Measurements from ENCODE around the gene THRB. TPM values are rescaled to one million over a fixed set of nuclear protein-coding genes. Genes with fewer than 3 reads are reported as not detected.

The THRB gene
- total RNA-seq, 6 donors from 2014 or later: 5.5 to 15.2 (median 12.0) TPM

DNA sequence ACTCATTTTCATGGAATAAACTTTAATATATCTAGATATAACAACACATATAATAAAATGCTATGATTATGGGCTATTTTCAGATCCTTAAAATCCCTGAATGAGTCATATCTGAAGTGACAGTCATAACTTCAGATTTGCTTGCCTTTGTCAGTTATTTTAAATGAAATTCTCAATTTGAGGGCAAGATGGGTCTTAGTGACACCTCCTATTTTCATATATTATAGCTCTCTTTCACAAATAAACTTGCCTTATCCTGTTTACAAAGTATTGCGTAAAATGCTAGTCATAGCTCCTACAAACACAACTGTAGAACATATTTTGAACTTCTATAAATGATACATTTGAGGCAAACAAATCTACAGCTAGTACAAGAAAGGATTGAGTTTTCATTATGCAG, 6.2 kb upstream of the THRB start:
- Histone ChIP-seq H3K27me3 (no peaks in the 10 kb centered on the region), H3K9me3 (no peaks in the 10 kb centered on the region), H3K27ac (no peak overlapping the region), H3K4me1 (peaks cover 0 to 10% (median 6%) of the 10 kb centered on the region in 4 donors), H3K36me3 (no peaks in the 10 kb centered on the region), H3K4me3 (no peak overlapping the region)
- 75 to 86% methylated on average over 1 of the region's 1 CpG for WGBS, 2 donors
- ATAC-seq (ENCODE audit: low FRiP score in 2 of 2) (no peak), DNase-seq (no peak)
- TF ChIP-seq EP300 (IDR thresholded peaks at IDR 0.05): no peak
- TF ChIP-seq POLR2A (IDR thresholded peaks at IDR 0.05): no peak
- TF ChIP-seq, protein P1, sequence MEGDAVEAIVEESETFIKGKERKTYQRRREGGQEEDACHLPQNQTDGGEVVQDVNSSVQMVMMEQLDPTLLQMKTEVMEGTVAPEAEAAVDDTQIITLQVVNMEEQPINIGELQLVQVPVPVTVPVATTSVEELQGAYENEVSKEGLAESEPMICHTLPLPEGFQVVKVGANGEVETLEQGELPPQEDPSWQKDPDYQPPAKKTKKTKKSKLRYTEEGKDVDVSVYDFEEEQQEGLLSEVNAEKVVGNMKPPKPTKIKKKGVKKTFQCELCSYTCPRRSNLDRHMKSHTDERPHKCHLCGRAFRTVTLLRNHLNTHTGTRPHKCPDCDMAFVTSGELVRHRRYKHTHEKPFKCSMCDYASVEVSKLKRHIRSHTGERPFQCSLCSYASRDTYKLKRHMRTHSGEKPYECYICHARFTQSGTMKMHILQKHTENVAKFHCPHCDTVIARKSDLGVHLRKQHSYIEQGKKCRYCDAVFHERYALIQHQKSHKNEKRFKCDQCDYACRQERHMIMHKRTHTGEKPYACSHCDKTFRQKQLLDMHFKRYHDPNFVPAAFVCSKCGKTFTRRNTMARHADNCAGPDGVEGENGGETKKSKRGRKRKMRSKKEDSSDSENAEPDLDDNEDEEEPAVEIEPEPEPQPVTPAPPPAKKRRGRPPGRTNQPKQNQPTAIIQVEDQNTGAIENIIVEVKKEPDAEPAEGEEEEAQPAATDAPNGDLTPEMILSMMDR (IDR thresholded peaks at IDR 0.05): no peak
- no peak for TF ChIP-seq POLR2AphosphoS5 (IDR thresholded peaks at IDR 0.05)

DNA sequence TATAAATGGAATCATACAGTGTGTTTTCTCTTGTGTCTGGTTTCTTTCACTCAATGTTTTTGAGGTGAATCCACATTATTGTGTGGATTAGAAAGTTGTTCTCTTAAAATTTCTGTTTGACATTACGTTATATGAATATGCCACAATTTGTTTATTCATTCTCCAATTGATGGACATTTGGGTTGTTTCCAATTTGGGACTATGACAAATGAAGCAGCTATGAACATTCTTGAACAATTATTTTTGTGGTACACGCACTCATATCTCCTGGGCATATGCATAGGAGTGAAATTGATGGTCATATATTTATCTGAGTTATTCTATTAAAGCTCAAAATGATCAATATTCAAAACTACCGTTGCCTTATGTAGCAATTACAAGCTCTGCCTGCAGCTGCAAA, 5.3 kb upstream of the THRB start:
- ATAC-seq (ENCODE audit: low FRiP score in 2 of 2): no peak
- Histone ChIP-seq H3K4me1 (peaks cover 0 to 17% (median 6%) of the 10 kb centered on the region in 4 donors), H3K27me3 (no peaks in the 10 kb centered on the region), H3K36me3 (no peaks in the 10 kb centered on the region), H3K4me3 (no peak overlapping the region), H3K27ac (no peak overlapping the region), H3K9me3 (no peaks in the 10 kb centered on the region)
- DNase-seq: no peak
- TF ChIP-seq, protein P1 (IDR thresholded peaks at IDR 0.05): no peak
- no peak for TF ChIP-seq EP300 (IDR thresholded peaks at IDR 0.05)
- WGBS, 2 donors: 84 to 89% methylated on average over 3 of the region's 3 CpGs

DNA sequence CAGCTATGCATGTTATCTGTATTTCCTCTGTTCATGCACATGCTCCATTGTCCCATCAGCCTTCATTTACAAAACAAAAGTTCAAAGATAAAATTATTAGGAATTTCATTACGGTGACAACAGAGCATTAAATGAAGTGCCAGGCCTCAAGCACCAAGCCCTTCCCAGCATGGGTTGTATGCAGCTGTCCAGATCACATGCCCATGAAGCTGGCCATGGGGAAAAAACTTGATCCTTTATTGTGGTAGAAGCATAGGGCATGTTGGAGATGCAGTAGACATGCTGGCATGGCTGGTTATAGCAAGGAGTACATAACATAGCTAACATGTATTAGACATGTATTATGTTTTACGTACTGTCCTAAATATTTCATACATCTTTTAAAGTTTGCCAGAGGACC, 4.1 kb upstream of the THRB start:
- Histone ChIP-seq H3K27me3 (no peaks in the 10 kb centered on the region), H3K9me3 (no peaks in the 10 kb centered on the region), H3K36me3 (no peaks in the 10 kb centered on the region), H3K4me1 (peaks cover 0 to 17% (median 6%) of the 10 kb centered on the region in 4 donors), H3K27ac (no peak overlapping the region), H3K4me3 (no peak overlapping the region)
- 90 to 92% methylated on average over 2 of the region's 2 CpGs for WGBS, 2 donors
- TF ChIP-seq, protein P1 (IDR thresholded peaks at IDR 0.05): no peak
- TF ChIP-seq POLR2A (IDR thresholded peaks at IDR 0.05) (no peak), POLR2AphosphoS5 (IDR thresholded peaks at IDR 0.05) (no peak), EP300 (IDR thresholded peaks at IDR 0.05) (no peak)
- ATAC-seq (ENCODE audit: low FRiP score in 2 of 2) (no peak), DNase-seq (no peak)

DNA sequence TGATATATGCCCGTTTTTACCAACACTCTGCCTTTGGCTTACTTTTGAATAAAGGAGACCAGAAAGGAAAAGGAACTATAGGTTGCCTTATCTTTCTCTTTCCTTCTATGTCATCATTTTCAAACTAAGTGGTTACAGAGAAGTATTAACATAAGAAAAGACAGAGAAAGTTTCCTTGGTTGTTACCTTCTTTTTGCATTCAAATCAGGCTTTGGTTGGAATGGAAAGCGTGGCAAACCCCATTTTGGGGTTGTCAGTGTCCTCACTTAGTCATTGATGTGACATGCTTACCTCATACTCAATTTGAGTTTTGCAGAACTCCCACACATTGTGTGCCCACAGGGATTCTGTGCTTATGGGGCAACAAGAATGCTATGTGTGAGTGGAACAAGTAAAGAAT, 3.7 kb upstream of the THRB start:
- Histone ChIP-seq H3K4me3 (no peak overlapping the region), H3K9me3 (no peaks in the 10 kb centered on the region), H3K4me1 (peaks cover 0 to 19% (median 6%) of the 10 kb centered on the region in 4 donors), H3K36me3 (no peaks in the 10 kb centered on the region), H3K27ac (no peak overlapping the region), H3K27me3 (no peaks in the 10 kb centered on the region)
- DNase-seq (no peak), ATAC-seq (ENCODE audit: low FRiP score in 2 of 2) (no peak)
- 75 to 95% methylated on average over 2 of the region's 2 CpGs for WGBS, 2 donors
- no peak for TF ChIP-seq EP300 (IDR thresholded peaks at IDR 0.05)

DNA sequence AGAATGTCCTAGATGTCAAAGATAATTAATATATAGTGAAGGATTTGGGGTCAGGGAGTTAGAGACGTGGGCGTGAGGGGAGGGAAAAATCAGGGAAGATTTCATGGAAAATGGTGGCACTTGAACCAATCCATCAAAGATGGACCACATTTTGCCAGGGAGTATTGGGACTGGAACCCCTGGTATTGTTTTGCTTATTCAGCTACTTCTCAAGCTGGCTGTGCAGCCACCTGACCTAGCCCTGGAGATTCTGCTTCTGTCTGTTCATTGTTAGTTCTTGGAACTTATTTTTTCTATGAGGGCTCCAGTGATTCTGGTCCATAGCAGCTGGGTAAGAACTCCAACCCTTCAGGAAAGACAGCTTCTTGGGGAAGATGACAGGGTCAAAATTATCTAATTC, 3.3 kb upstream of the THRB start:
- Histone ChIP-seq H3K4me1 (peaks cover 0 to 23% (median 8%) of the 10 kb centered on the region in 4 donors), H3K4me3 (no peak overlapping the region), H3K36me3 (no peaks in the 10 kb centered on the region), H3K27ac (no peak overlapping the region), H3K9me3 (no peaks in the 10 kb centered on the region), H3K27me3 (no peaks in the 10 kb centered on the region)
- ATAC-seq (ENCODE audit: low FRiP score in 2 of 2) (no peak), DNase-seq (no peak)
- WGBS, 2 donors: 95 to 97% methylated on average over 2 of the region's 2 CpGs
- TF ChIP-seq, protein P1 (IDR thresholded peaks at IDR 0.05): no peak
- TF ChIP-seq EP300 (IDR thresholded peaks at IDR 0.05) (no peak), POLR2AphosphoS5 (IDR thresholded peaks at IDR 0.05) (no peak), POLR2A (IDR thresholded peaks at IDR 0.05) (no peak)

Measured in upper lobe of left lung (tissue), 6 donors.